HG03196 (cell line): Measurements from ENCODE around the gene ITIH5.

Experiments used
- ATAC-seq: cut with Tn5 transposase; IDR thresholded peaks from one replicate; pipeline ENCODE4 v1.9.1; 2021; ENCODE audit not compliant: unreplicated experiment

Gene ITIH5

DNA sequence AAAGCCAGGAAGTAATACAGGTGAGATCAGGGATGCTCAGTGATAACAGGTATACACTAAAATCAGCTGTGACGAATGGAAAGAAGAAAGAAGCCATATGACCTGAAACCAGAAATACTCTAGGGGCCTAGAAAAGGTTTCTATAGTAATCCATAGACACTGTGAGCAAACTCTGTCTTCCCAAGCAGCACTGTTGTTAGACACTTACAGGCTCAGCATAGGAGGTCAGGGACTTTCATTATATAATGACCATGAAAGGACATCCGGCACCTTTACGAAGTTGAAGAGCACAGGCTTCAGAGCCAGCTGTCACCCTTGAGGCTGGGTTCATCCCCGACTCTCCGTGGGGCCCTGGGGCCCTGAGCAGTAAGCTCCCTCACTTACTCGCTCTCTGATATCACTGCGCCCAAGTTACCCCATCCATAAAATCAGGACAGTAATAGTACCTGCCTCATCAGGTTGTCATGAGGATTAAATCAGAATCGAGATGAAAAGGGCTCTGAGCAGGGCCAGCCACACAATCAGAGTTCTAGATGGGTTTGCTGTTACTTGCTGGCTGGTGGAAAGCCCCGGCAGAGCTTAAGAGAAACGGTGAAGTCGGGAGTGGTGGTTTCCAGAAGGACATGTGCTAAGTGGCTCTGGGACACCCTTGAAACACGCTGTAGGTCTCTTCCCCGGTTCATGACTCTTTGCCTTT lies 79.5 kb downstream of the ITIH5 start:
- no peak for ATAC-seq

DNA sequence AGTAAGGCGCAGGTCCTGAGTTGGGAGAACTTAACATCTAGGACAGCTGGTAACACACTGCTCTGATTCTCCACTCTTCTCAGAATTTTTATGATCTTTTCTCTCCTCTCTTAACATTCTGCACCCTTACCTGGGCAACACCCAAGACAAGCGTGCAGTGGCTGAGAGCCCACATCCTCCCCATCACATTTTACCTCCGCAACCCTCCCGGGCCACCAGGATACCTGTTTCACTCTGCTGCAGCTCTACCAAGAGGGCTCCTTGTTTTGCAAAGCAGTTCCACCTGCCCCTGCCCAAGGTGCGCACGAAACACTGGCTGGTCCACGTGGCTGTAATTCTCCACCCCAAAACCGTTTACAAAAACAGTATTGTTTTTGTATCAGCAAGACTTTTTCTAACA lies 81.5 kb downstream of the ITIH5 start:
- no peak for ATAC-seq

DNA sequence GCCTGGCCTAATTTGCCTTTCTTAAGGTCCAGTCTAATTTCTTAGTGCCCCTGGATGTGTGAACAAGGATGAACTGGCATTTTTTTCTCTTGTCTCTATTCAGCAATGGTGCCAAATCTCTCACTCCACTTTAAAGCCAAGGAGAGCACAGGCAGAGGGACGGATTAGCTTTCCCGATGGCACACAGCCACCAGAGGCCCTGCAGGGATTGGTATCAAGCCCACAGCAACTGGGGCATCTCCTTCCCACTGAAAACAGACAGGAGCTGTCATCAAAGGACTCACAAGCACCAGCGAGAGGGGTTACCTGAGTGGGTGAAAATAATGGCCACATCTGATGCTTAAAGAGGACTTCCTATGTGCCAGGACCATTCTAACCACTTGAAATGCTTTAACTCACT lies 83.1 kb downstream of the ITIH5 start:
- ATAC-seq: no peak

GRCh38 chr10:7580520-7580919 lies 86.2 kb downstream of the ITIH5 start:
- no peak for ATAC-seq

DNA sequence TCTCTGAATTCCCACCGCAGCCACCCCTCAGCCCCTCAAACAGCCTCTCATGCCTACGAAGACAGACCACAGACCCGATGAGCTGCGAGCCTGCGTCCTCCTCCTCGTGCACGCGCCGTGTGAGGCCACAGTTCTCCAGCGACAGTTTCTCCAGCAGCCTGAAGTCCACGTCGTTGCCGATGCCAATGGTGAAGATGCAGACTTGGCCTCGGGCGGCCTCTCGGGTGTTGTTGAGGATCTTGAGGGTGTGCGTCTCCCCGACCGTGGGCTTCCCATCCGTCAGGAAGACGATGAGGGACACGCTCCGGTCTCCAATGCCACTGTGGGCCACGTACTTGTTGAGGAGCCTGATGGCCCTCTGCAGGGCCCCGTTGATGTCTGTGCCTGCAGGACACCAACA lies 87.1 kb downstream of the ITIH5 start:
- ATAC-seq: no peak

DNA sequence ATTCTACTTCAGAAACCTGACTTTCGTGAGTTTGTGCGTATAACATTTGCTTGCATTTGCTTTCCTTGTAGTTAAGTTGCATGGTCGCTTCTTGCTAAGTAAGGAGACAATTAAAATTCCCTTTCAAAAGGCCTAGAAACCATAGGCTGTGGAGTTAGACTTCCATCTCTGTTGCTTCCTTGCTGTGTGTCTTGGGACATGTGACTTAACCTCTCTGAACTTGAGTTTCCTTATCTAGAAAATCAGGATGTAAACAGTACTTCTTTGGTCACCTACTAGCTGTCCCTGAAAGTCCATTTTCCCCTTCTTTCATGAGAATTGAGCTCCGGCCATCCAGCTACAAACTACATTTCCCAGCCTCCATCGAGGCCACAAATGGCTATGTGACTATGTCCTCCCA lies 89.2 kb downstream of the ITIH5 start:
- no peak for ATAC-seq

DNA sequence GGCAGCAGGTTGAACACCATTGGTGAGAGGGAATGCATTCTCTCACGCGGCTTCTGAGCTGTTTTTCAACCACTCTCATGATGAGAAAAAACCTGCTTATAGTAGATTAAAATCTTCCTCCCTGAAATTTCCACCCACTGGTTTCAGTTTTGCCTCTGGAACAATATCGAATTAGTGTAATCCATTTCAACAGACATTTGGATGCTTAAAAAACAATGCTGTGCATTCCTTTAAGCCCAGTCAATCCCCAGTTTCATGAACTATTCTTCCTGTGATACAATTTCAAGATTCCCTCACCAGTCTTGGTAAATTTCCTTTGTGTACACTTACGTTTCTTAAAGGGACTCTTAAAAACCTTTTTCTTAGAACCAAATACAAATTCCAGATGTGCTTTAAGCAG lies 89.6 kb downstream of the ITIH5 start:
- ATAC-seq: no peak

- ATAC-seq: no peak
Observed at GRCh38 chr10:7576340-7576739, 90.4 kb downstream of the ITIH5 start.

DNA sequence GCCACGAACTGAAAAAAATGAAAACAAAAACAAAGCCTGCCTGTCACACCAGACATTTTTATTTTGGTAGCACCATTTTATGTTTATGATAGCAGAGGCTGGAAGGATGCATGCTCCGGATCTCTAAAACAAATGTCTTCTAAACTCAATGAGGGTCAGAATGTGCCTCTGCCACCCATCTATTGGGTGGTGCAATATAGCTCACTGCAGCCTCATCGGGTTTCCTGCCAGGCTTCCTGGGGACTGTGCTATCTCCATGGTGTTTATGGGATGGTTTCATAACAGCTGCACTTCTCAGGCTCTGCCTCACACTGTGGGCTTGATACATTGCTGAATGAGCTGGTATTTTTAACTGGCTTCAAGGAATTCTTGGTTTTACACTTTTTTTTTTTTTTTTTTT lies 94.4 kb downstream of the ITIH5 start:
- ATAC-seq: no peak

- no peak for ATAC-seq
Observed at GRCh38 chr10:7571981-7572380, 94.8 kb downstream of the ITIH5 start.

GRCh38 chr10:7567911-7568620 lies 98.7 kb downstream of the ITIH5 start:
- no peak for ATAC-seq

GRCh38 chr10:7566891-7567290 lies 99.9 kb downstream of the ITIH5 start:
- no peak for ATAC-seq

DNA sequence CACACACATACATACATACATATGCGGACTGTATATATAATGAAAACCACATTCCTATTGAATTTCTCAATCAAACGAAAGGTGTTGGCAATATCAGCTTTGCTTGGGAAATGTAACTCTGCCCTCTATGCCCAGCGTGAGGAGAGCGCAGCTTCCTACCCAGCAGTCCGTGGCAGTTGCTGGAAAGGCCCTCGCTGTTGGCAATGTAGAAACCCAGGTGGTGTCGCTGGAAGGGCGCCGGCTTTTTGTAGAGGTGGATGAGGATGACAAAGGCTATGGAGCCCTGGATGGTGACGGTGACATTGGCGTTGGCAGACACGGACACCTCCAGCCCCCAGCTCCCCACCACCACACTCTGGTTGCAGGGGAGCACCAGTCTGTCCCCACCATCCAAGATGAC lies 100.9 kb downstream of the ITIH5 start:
- ATAC-seq: no peak

GRCh38 chr10:7563770-7564169 lies 103.0 kb downstream of the ITIH5 start:
- ATAC-seq: no peak

GRCh38 chr10:7563368-7563767 lies 103.4 kb downstream of the ITIH5 start:
- no peak for ATAC-seq

DNA sequence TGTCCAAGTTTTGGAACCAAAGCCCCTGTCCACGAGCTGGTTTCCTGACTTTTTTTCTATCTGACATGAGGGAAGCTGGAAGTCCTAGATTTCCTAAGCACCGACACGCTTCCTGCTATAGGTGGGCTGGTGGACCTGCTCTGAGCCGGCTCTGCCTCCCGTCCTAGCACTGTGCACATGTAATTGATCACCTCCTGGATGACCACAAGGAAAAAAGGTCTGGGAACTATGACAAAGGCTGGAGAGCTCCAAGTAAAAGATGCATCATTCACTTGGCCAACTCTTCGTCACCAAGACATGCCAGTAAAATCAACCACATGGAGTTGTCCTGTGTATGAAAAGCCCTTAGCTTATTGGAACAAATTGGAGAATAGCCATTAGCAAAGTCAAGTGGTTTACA lies 104.8 kb downstream of the ITIH5 start:
- ATAC-seq: no peak

GRCh38 chr10:7561216-7561893 lies 105.4 kb downstream of the ITIH5 start:
- ATAC-seq: no peak

GRCh38 chr10:7560519-7560918 lies 106.2 kb downstream of the ITIH5 start:
- no peak for ATAC-seq

DNA sequence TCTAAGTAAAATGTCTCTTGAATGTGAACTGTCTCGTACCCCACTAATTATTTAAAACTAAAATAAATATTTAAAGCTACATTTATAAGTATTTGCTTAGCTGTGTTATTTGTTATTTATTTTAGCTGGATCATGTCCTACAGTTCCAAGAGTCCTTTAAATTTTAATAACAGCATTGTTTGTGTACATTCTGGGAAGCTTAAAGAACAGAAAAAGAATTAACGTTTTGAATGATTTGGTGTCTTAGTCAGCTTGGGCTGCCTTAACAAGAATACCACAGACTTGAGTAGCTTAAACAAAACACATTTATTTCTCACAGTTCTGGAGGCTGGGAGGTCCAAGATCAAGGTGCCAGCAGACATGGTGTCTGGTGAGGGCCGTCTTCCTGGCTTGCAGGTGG lies 107.4 kb downstream of the ITIH5 start:
- ATAC-seq: no peak

DNA sequence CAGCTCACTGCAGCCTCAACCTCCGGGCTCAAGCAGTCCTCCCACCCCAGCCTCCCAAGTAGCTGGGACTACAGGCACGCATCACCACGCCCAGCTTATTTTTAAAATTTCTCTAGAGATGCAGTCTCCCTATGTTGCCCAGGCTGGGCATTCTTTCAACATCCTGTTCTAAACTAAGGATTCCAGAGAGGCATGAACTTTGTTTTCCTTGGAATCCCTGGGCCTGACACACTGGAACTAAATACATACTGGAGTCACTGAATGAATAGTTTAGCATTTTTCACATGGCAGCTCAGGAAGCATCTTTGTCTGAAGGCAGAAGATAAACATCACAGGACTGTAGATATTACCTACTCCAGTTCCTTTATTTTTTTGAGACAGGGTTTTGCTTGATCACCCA lies 108.7 kb downstream of the ITIH5 start:
- ATAC-seq: no peak

DNA sequence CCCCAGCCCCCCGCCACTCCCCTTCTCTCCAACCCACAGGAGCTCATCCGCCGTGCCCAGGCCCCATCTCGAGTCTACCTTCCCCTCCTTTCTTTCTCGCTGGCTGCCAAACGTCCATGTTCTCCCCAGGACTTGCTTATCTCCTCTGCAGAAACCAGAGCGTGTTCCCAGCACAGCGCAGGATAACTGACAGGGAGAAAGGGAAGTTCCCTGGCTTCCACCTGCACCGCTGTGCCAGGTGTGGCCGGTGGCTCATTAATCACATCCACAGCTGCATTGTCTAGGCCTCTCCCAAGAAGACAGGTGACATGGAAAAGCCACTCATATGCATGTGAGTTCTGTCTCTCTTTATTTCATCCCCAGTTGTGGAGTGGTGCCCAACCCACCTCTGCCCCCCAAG lies 113.2 kb downstream of the ITIH5 start:
- ATAC-seq: no peak

- no peak for ATAC-seq
Observed at GRCh38 chr10:7551950-7552716, 114.6 kb downstream of the ITIH5 start.
